WTC11 (cell line): ENCODE data around the gene TMEM271. TPM values are rescaled to one million over a fixed set of nuclear protein-coding genes. Genes with fewer than 3 reads are reported as not detected.
A peak's percentile ranks its signal among the peaks of the same experiment; 100 is the strongest.

ENCODE experiments used
- ATAC-seq: fragments of 200-7000 bp; cut with Tn5 transposase; 2 replicates; pipeline ENCODE4 v1.10.0; 2021; ENCODE audit warnings: mild to moderate bottlenecking, moderate library complexity
- CTCF ChIA-PET: fragments of 300-600 bp; sonication (Branson Sonifier 250); formaldehyde crosslinking; loops from one replicate; lab custom pipeline; 2021; ENCODE audit warnings: antibody characterized with exemption; lab: Charles Lee
- POLR2A ChIA-PET: fragments of 350-600 bp; sonication (Branson Sonifier 250); formaldehyde crosslinking; loops from one replicate; lab custom pipeline; 2021; ENCODE audit warnings: antibody characterized with exemption; lab: Charles Lee
- DNase-seq: peaks from one replicate; pipeline ENCODE4 v3.0.0; 2021; ENCODE audit warnings: low spot score
- H3K27ac Mint-ChIP-seq: 2 replicates; pipeline ENCODE4 v1.8.0; 2021; ENCODE audit warnings: mixed read lengths
- H3K27me3 Mint-ChIP-seq: 2 replicates; pipeline ENCODE4 v1.8.0; 2021; ENCODE audit warnings: low read depth, mild to moderate bottlenecking, moderate library complexity, mixed read lengths
- H3K36me3 Mint-ChIP-seq: 2 replicates; pipeline ENCODE4 v1.8.0; 2021; ENCODE audit warnings: mixed read lengths
- H3K4me1 Mint-ChIP-seq: 2 replicates; pipeline ENCODE4 v1.8.0; 2022; ENCODE audit warnings: mixed read lengths
- H3K4me3 Mint-ChIP-seq: 2 replicates; pipeline ENCODE4 v1.8.0; 2021; ENCODE audit warnings: mild to moderate bottlenecking, moderate library complexity, mixed read lengths
- H3K9me3 Mint-ChIP-seq: 2 replicates; pipeline ENCODE4 v1.8.0; 2021; ENCODE audit warnings: mixed read lengths
- AFF4 ChIP-seq: sonication (generic); formaldehyde crosslinking; IDR thresholded peaks from 2 replicates; pipeline ENCODE4 v1.8.1; 2023; ENCODE audit warnings: mild to moderate bottlenecking, missing genetic modification reagents, borderline replicate concordance
- ELF4 ChIP-seq: sonication (generic); formaldehyde crosslinking; IDR thresholded peaks from 2 replicates; pipeline ENCODE4 v1.8.1; 2022; ENCODE audit warnings: low read depth, mild to moderate bottlenecking, moderate library complexity, missing genetic modification reagents
- ESRRA ChIP-seq: sonication (generic); formaldehyde crosslinking; IDR thresholded peaks from 2 replicates; pipeline ENCODE4 v1.8.1; 2022; ENCODE audit warnings: mild to moderate bottlenecking, missing genetic modification reagents, borderline replicate concordance
- FOXJ3 ChIP-seq: sonication (generic); formaldehyde crosslinking; IDR thresholded peaks from 2 replicates; pipeline ENCODE4 v1.9.0; 2021; ENCODE audit warnings: missing genetic modification reagents, mild to moderate bottlenecking, borderline replicate concordance
- GTF2I ChIP-seq: fragments of 250-450 bp; sonication (Bioruptor Pico); conservative IDR thresholded peaks from 2 replicates; pipeline ENCODE4 v1.4.0; 2021; ENCODE audit warnings: mild to moderate bottlenecking
- NR1H2 ChIP-seq: sonication (generic); formaldehyde crosslinking; IDR thresholded peaks from 2 replicates; pipeline ENCODE4 v1.9.0; 2021; ENCODE audit warnings: mild to moderate bottlenecking, moderate library complexity, missing genetic modification reagents
- NR3C1 ChIP-seq: sonication (generic); formaldehyde crosslinking; conservative IDR thresholded peaks from 2 replicates; pipeline ENCODE4 v1.8.1; 2023; ENCODE audit warnings: low read depth, mild to moderate bottlenecking, missing genetic modification reagents
- RORB ChIP-seq: fragments of 250-450 bp; sonication (Bioruptor Pico); IDR thresholded peaks from 2 replicates; pipeline ENCODE4 v1.9.0; 2021; ENCODE audit warnings: mild to moderate bottlenecking
- SMAD4 ChIP-seq: sonication (generic); formaldehyde crosslinking; IDR thresholded peaks from 2 replicates; pipeline ENCODE4 v1.8.0; 2022; ENCODE audit warnings: mild to moderate bottlenecking, missing genetic modification reagents
- STAT6 ChIP-seq: sonication (generic); formaldehyde crosslinking; conservative IDR thresholded peaks from 2 replicates; pipeline ENCODE4 v1.8.1; 2023; ENCODE audit warnings: mild to moderate bottlenecking, low read depth, missing genetic modification reagents, moderate library complexity
- TEAD1 ChIP-seq: sonication (generic); formaldehyde crosslinking; IDR thresholded peaks from 2 replicates; pipeline ENCODE4 v1.8.0; 2022; ENCODE audit warnings: mild to moderate bottlenecking, missing genetic modification reagents
- ZNF121 ChIP-seq: sonication (generic); formaldehyde crosslinking; IDR thresholded peaks from 2 replicates; pipeline ENCODE4 v1.8.0; 2023; ENCODE audit warnings: missing genetic modification reagents
- ZNF263 ChIP-seq: sonication (generic); formaldehyde crosslinking; IDR thresholded peaks from 2 replicates; pipeline ENCODE4 v1.8.1; 2022; ENCODE audit warnings: low read depth, mild to moderate bottlenecking, moderate library complexity, missing genetic modification reagents
- ZNF317 ChIP-seq: sonication (generic); formaldehyde crosslinking; IDR thresholded peaks from 2 replicates; pipeline ENCODE4 v1.8.1; 2023; ENCODE audit warnings: low read depth, mild to moderate bottlenecking, moderate library complexity, missing genetic modification reagents, borderline replicate concordance
- ZNF416 ChIP-seq: fragments of 250-450 bp; sonication (Bioruptor Pico); IDR thresholded peaks from 2 replicates; pipeline ENCODE4 v1.9.0; 2021; ENCODE audit warnings: mild to moderate bottlenecking, inconsistent platforms
- ZNF671 ChIP-seq: fragments of 250-450 bp; sonication (Bioruptor Pico); IDR thresholded peaks from 2 replicates; pipeline ENCODE4 v1.8.0; 2021; ENCODE audit warnings: mild to moderate bottlenecking
- total RNA-seq: library from RNA; stranded (reverse); gene quantifications from 3 replicates; pipeline ENCODE4 v1.2.3, GENCODE V29; 2021
- TF ChIP-seq, protein P1 (sequence below): fragments of 250-450 bp; sonication (Bioruptor Pico); conservative IDR thresholded peaks from 2 replicates; pipeline ENCODE4 v1.9.0; 2021; ENCODE audit warnings: mild to moderate bottlenecking
- TF ChIP-seq, protein P2 (sequence below): sonication (generic); formaldehyde crosslinking; IDR thresholded peaks from 2 replicates; pipeline ENCODE4 v1.8.0; 2022; ENCODE audit warnings: mild to moderate bottlenecking, missing genetic modification reagents
- TF ChIP-seq, protein P3 (sequence below): sonication (generic); formaldehyde crosslinking; IDR thresholded peaks from 2 replicates; pipeline ENCODE4 v1.8.1; 2022; ENCODE audit warnings: low read depth, mild to moderate bottlenecking, moderate library complexity, missing genetic modification reagents, borderline replicate concordance

Gene TMEM271
- total RNA-seq, 1 experiment from 2014 or later: 0.31 TPM

DNA sequence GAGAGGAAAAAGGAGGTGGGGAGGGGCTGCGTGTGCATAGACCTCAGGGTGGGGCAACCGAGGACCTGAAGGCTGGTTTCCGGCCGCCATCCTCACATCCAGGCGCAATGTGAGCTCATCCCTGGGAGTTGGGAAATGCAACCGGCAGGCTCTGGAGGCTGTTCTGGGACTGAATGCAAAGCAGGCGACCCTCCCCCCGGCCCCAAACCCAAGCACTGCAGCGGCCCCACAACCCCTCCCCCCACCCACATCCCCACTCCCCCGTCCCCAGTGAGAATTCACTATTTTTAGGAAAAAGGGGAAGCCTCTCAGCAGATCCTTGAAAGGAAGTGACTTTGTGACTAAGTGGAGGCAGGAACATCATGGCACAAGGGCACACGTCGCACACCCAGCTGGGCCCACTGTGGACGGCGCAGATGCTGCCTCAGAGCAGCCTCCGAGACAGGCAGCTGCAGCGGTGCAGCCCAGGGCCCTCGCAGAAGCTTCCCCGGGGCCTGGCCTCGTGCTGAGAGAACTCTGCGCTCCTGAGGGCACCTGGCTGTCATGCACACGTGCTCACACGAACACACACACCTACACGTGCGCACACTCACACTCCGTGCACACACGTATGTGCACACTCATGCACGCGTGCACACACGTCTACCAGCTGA lies 47.9 kb upstream of the TMEM271 start:
- Mint-ChIP-seq H3K27ac (no peak overlapping the region), H3K9me3 (no peaks in the 10 kb centered on the region), H3K4me3 (no peak overlapping the region), H3K36me3 (no peaks in the 10 kb centered on the region), H3K4me1 (peaks cover 10% of the 10 kb centered on the region), H3K27me3 (peaks cover 7% of the 10 kb centered on the region; the same call in 1 of the 2 replicates)
- DNase-seq: peak; percentile 8
- TF ChIP-seq, protein P1, sequence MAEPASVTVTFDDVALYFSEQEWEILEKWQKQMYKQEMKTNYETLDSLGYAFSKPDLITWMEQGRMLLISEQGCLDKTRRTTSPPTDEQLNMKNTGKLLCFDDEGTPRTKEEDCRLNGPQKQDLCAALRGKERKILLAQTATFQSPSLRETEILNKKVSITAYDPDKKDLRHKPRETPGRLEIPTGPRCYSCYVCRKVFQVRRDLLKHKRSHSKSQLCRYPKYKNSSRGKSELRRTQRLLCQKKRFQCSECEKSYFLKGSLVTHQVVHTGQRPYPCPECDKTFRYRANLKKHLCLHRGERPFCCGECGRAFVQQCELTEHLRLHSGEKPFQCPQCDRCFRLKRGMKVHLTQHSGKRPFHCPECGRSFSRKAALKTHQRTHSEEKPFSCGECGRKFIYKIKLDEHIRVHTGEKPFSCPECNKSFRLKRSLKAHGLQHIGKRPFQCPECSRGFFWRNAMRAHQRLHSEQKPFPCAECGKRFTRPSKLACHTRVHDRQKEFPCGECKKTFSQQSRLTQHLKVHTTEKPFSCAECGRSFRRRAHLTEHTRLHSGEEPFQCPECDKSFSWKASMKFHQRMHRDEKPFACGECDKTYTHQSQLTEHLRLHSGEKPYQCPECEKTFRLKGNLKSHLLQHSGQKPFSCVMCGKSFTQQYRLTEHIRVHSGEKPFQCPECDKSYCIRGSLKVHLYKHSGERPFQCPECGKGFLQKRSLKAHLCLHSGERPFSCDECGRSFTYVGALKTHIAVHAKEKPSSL (CRISPR knock-in tag): no peak
- TF ChIP-seq ZNF671 (no peak), ZNF317 (CRISPR knock-in tag) (no peak), NR3C1 (CRISPR knock-in tag) (no peak), FOXJ3 (CRISPR knock-in tag) (no peak), SMAD4 (no peak), ELF4 (no peak), ZNF416 (CRISPR knock-in tag) (no peak), STAT6 (no peak), ZNF263 (no peak), TEAD1 (no peak), ZNF121 (CRISPR knock-in tag) (no peak), GTF2I (CRISPR knock-in tag) (no peak), NR1H2 (CRISPR knock-in tag) (no peak), RORB (CRISPR knock-in tag) (no peak)
- TF ChIP-seq, protein P2, sequence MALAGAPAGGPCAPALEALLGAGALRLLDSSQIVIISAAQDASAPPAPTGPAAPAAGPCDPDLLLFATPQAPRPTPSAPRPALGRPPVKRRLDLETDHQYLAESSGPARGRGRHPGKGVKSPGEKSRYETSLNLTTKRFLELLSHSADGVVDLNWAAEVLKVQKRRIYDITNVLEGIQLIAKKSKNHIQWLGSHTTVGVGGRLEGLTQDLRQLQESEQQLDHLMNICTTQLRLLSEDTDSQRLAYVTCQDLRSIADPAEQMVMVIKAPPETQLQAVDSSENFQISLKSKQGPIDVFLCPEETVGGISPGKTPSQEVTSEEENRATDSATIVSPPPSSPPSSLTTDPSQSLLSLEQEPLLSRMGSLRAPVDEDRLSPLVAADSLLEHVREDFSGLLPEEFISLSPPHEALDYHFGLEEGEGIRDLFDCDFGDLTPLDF (CRISPR knock-in tag): no peak
- 0 out of 2 replicates have a peak, but pooled peaks have one; percentile 10 for ATAC-seq
- ChIA-PET CTCF (interaction anchor here (0.6 to 1.9 kb wide), 8 partner anchors 10 to 60 kb away, joined by 3 to 10 read pairs (median 4); partner anchors contain the start of genes ATP5ME and MYL5), POLR2A (interaction anchor here (0.5 kb wide), 1 partner anchor 1436 kb away, joined by 3 read pairs; no protein-coding TSS in a partner anchor)

- no peak overlapping the region for H3K4me3 Mint-ChIP-seq
- ATAC-seq (no peak), DNase-seq (no peak)
- peaks cover 10% of the 10 kb centered on the region for H3K4me1 Mint-ChIP-seq
- H3K27ac Mint-ChIP-seq: no peak overlapping the region
- POLR2A ChIA-PET: no interaction called here
- H3K9me3 Mint-ChIP-seq: no peaks in the 10 kb centered on the region
- CTCF ChIA-PET: interaction anchor here (0.6 to 1.8 kb wide), 4 partner anchors 10 to 61 kb away, joined by 3 to 10 read pairs (median 4); partner anchors contain the start of gene ATP5ME
- H3K27me3 Mint-ChIP-seq: peaks cover 7% of the 10 kb centered on the region; the same call in 1 of the 2 replicates
- no peaks in the 10 kb centered on the region for H3K36me3 Mint-ChIP-seq
- TF ChIP-seq, protein P3, sequence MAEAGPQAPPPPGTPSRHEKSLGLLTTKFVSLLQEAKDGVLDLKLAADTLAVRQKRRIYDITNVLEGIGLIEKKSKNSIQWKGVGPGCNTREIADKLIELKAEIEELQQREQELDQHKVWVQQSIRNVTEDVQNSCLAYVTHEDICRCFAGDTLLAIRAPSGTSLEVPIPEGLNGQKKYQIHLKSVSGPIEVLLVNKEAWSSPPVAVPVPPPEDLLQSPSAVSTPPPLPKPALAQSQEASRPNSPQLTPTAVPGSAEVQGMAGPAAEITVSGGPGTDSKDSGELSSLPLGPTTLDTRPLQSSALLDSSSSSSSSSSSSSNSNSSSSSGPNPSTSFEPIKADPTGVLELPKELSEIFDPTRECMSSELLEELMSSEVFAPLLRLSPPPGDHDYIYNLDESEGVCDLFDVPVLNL (CRISPR knock-in tag): no peak
- TF ChIP-seq ESRRA (CRISPR knock-in tag) (no peak), STAT6 (no peak), AFF4 (no peak), TEAD1 (no peak)
Measured at GRCh38 chr4:622996-623913, 47.2 kb upstream of the TMEM271 start.
